ENCODE measurements around the gene MLLT3. TPM values are rescaled to one million over a fixed set of nuclear protein-coding genes. Genes with fewer than 3 reads are reported as not detected.

Gene MLLT3
- total and polyA plus RNA-seq, 2 of the 8 experiments (the other 6 are each of a cell fraction or from before 2014, with no cell fraction given): 5.9 to 9.6 TPM

DNA sequence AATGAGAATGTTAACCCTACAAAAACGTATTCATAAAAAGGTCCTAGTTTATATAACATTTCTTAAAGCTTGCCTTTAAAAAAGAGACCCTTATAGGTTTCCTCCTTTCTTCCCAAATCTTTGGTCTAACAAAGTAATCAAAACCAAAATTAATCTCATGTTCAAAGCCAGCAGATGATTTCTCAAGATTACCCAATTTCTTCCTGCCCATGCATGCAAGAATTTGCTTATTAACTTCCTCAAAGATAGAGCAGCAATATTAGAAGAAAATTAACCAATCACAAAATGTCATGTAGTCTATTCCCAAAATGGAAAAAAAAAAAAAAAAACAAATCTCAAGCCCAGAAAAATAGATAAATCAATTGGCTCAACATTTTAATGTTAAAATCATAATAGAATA is 114.9 kb downstream of the MLLT3 start:
- Histone ChIP-seq H2AFZ (ENCODE audit: low read length) (no peak overlapping the region), H2BK120ac (replicated peaks; ENCODE audit: low read depth, low read length) (no peak overlapping the region), H3K14ac (ENCODE audit: insufficient read length) (no peak overlapping the region), H4K5ac (ENCODE audit: insufficient read length, low read depth, low read length) (no peak overlapping the region), H4K8ac (ENCODE audit: extremely low read depth, insufficient read depth, low read length) (no peak overlapping the region), H2AK5ac (ENCODE audit: low read depth, low read length) (no peak overlapping the region), H3K18ac (ENCODE audit: extremely low read depth, low read length) (no peak overlapping the region), H3K23ac (ENCODE audit: insufficient read length) (no peak overlapping the region), H3K27ac (ENCODE audit: low read depth, low read length) (no peak overlapping the region), H3K27me3 (replicated peaks in 1 of 4; ENCODE audit: control insufficient read depth in 3 of 4, extremely low read depth in 1 of 4, insufficient read depth in 3 of 4, low read length in 3 of 4) (no peaks in the 10 kb centered on the region), H3K4ac (replicated peaks; ENCODE audit: insufficient read length, low read depth, low read length) (no peak overlapping the region), H3K4me2 (ENCODE audit: insufficient read depth in 1 of 2, low read depth in 2 of 2, low read length in 2 of 2) (no peak overlapping the region), H4K20me1 (replicated peaks in 1 of 2; ENCODE audit: control insufficient read depth in 1 of 2, insufficient read depth in 2 of 2, low read length in 2 of 2) (no peaks in the 10 kb centered on the region), H4K91ac (replicated peaks; ENCODE audit: insufficient read length, low read length) (no peak overlapping the region), H3K4me3 (ENCODE audit: extremely low read depth in 1 of 4, insufficient read depth in 2 of 4, low read depth in 3 of 4, low read length in 4 of 4) (no peak overlapping the region), H3K79me2 (ENCODE audit: control insufficient read depth in 1 of 2, insufficient read depth in 2 of 2, low read length in 2 of 2) (no peaks in the 10 kb centered on the region), H3K9me3 (ENCODE audit: insufficient read depth in 2 of 2, low read depth in 1 of 2, low read length in 1 of 2) (no peaks in the 10 kb centered on the region), H3K56ac (replicated peaks; ENCODE audit: insufficient read length, low read depth, low read length) (no peak overlapping the region), H3K23me2 (ENCODE audit: low read depth, low read length) (no peaks in the 10 kb centered on the region), H3K9ac (replicated peaks in 1 of 4; ENCODE audit: extremely low read depth in 1 of 4, low read depth in 3 of 4, low read length in 3 of 4) (no peak overlapping the region), H2BK15ac (ENCODE audit: low read length) (no peak overlapping the region), H2BK12ac (ENCODE audit: low read depth, low read length) (no peak overlapping the region), H2BK5ac (ENCODE audit: low read depth, low read length) (no peak overlapping the region), H2BK20ac (ENCODE audit: low read length) (no peak overlapping the region), H3K4me1 (replicated peaks in 1 of 4; ENCODE audit: control insufficient read depth in 3 of 4, insufficient read depth in 4 of 4, low read length in 3 of 4) (no peaks in the 10 kb centered on the region), H3K36me3 (ENCODE audit: control insufficient read depth in 2 of 4, insufficient read depth in 4 of 4, low read length in 3 of 4) (no peaks in the 10 kb centered on the region), H3K79me1 (ENCODE audit: low read depth, low read length) (no peaks in the 10 kb centered on the region)
- FAIRE-seq: no peak
- CTCF ChIA-PET (ENCODE audit: partially characterized antibody): interaction anchor here (1.0 to 1.1 kb wide), 2 partner anchors 17 to 45 kb away, joined by 3 to 5 read pairs; no protein-coding TSS in a partner anchor
- no peak for DNase-seq (ENCODE audit: low read depth in 1 of 2, low spot score in 2 of 2)
- 0% methylated on average over 1 of the region's 1 CpG; no CpG with 5 or more reads in 1 of the 2 experiments for WGBS, 2 experiments (ENCODE audit: extremely low coverage in 1 of 2, insufficient coverage in 1 of 2, insufficient read length in 1 of 2, insufficient replicate concordance in 2 of 2, low coverage in 1 of 2, low lambda C conversion rate in 2 of 2, missing lambda C conversion rate in 1 of 2)
- POLR2A ChIA-PET (ENCODE audit: partially characterized antibody): no interaction called here
- no peak for TF ChIP-seq ASH2L (IDR thresholded peaks at IDR 0.05; ENCODE audit: low read length)
- TF ChIP-seq CBX5 (IDR thresholded peaks at IDR 0.05; ENCODE audit: low read depth, low read length): no peak
- no peak for TF ChIP-seq SRF (IDR thresholded peaks at IDR 0.05; ENCODE audit: low read depth, low read length)
- TF ChIP-seq BRCA1 (IDR thresholded peaks at IDR 0.05; ENCODE audit: low read depth, low read length): no peak
- no peak for TF ChIP-seq RNF2 (IDR thresholded peaks at IDR 0.05; ENCODE audit: borderline replicate concordance, low read depth, low read length, missing control alignments, poor library complexity, severe bottlenecking)
- no peak for TF ChIP-seq PHF8 (conservative IDR thresholded peaks at IDR 0.05; ENCODE audit: low read depth, low read length)
- no peak for TF ChIP-seq POU5F1 (IDR thresholded peaks at IDR 0.05; ENCODE audit: low read depth, low read length)
- no peak for TF ChIP-seq GABPA (IDR thresholded peaks at IDR 0.05; ENCODE audit: borderline replicate concordance, insufficient read depth, low read length)
- no peak for TF ChIP-seq TAF7 (optimal IDR thresholded peaks at IDR 0.05; ENCODE audit: borderline replicate concordance, low read depth, low read length)
- no peak for TF ChIP-seq SP4 (IDR thresholded peaks at IDR 0.05; ENCODE audit: low read length)
- no peak for TF ChIP-seq HDAC2 (IDR thresholded peaks at IDR 0.05; ENCODE audit: borderline replicate concordance in 1 of 2, low read depth in 2 of 2, low read length in 2 of 2)

Measured in H1 (cell line).